H1 (cell line): ENCODE data around the gene NR4A1. TPM values are rescaled to one million over a fixed set of nuclear protein-coding genes. Genes with fewer than 3 reads are reported as not detected.

Experiments
- GABPA ChIP-seq: IDR thresholded peaks from 2 replicates; pipeline ENCODE4 v1.6.1; 2011; ENCODE audit warnings: mild to moderate bottlenecking, low read length, moderate library complexity, borderline replicate concordance; ENCODE audit not compliant: insufficient read depth
- JUND ChIP-seq: IDR thresholded peaks from 2 replicates; pipeline ENCODE4 v1.6.1; 2011; ENCODE audit warnings: mild to moderate bottlenecking, improper control_type of control experiment, low read length
- TAF7 ChIP-seq: optimal IDR thresholded peaks from 2 replicates; pipeline ENCODE3; 2011; ENCODE audit warnings: low read depth, mild to moderate bottlenecking, inconsistent platforms, low read length, moderate library complexity, borderline replicate concordance
- YY1 ChIP-seq: IDR thresholded peaks from 2 replicates; pipeline ENCODE4 v1.6.1; 2011; ENCODE audit warnings: low read depth, mild to moderate bottlenecking, low read length
- polyA plus RNA-seq, 7 experiments: library from polyadenylated mRNA; depleted of rRNA in 3 of 7; stranded (reverse) in 5 of 7; unstranded in 2 of 7; fragments of >200 nt in 5 of 7; fragments of 200-250 nt in 2 of 7; gene quantifications; 1 replicate in 5 of 7; 2 replicates in 1 of 7; 4 replicates in 1 of 7; pipeline versions ENCODE4 v1.2.1 to v1.2.3, GENCODE V29; 2011 to 2013; ENCODE audit warnings: missing spikeins in 2 of 7, mixed read lengths in 2 of 7
- total RNA-seq: library from RNA; stranded (reverse); fragmentation: NEBNext Ultra II Directional; extraction: Animal tissue kit (Norgen Biotek cat#: 25700); gene quantifications from 2 replicates; pipeline ENCODE4 v1.2.1, GENCODE V29; 2021
- TF ChIP-seq, protein P1 (sequence below): fragments of 300-600 bp; sonication (generic); IDR thresholded peaks from 2 replicates; pipeline ENCODE4 v1.7.1; 2012; ENCODE audit warnings: low read length, moderate library complexity, mild to moderate bottlenecking, inconsistent platforms; ENCODE audit not compliant: insufficient replicate concordance

Gene NR4A1
- total and polyA plus RNA-seq, 2 of the 8 experiments (the other 6 are each of a cell fraction or from before 2014, with no cell fraction given): 18.7 to 23.3 TPM

DNA sequence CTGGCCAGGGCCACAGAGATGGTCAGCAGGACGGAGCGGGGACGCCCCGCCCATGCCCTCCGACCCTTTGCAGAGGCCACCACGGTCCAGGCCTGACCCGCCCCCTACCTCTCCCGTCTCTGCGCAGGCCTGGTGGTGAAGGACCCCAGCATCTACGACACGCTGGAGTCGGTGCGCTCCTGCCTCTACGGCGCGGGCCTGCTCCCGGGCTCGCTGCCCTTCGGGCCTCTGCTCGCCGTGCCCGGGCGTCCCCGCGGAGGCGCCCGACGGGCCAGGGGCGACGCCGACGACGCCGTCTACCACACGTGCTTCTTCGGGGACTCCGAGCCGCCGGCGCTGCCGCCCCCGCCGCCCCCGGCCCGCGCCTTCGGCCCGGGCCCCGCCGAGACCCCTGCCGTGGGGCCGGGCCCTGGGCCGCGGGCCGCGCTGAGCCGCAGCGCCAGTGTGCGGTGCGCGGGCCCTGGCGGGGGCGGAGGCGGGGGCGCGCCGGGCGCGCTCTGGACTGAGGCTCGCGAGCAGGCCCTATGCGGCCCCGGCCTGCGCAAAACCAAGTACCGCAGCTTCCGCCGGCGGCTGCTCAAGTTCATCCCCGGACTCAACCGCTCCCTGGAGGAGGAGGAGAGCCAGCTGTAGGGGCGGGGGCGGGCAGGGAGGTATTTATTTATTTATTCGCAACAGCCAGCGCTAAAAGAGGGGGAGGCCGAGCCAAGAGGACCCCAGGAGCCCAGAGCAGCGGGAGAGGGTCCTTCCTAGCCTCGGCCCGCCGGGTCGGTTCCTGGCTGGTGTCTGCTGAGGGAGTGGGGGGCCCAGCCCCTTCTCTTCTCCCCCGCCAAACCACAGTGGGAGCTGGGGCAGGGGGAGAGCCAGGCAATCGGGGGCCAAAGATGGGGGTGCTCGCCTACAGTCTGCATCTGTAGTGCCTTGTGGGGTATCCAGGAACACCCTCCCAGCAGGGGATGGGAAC is 36.4 kb upstream of the NR4A1 start (continued):
- TF ChIP-seq YY1 (no peak), JUND (no peak), TAF7 (no peak), GABPA (no peak)
- TF ChIP-seq, protein P1, sequence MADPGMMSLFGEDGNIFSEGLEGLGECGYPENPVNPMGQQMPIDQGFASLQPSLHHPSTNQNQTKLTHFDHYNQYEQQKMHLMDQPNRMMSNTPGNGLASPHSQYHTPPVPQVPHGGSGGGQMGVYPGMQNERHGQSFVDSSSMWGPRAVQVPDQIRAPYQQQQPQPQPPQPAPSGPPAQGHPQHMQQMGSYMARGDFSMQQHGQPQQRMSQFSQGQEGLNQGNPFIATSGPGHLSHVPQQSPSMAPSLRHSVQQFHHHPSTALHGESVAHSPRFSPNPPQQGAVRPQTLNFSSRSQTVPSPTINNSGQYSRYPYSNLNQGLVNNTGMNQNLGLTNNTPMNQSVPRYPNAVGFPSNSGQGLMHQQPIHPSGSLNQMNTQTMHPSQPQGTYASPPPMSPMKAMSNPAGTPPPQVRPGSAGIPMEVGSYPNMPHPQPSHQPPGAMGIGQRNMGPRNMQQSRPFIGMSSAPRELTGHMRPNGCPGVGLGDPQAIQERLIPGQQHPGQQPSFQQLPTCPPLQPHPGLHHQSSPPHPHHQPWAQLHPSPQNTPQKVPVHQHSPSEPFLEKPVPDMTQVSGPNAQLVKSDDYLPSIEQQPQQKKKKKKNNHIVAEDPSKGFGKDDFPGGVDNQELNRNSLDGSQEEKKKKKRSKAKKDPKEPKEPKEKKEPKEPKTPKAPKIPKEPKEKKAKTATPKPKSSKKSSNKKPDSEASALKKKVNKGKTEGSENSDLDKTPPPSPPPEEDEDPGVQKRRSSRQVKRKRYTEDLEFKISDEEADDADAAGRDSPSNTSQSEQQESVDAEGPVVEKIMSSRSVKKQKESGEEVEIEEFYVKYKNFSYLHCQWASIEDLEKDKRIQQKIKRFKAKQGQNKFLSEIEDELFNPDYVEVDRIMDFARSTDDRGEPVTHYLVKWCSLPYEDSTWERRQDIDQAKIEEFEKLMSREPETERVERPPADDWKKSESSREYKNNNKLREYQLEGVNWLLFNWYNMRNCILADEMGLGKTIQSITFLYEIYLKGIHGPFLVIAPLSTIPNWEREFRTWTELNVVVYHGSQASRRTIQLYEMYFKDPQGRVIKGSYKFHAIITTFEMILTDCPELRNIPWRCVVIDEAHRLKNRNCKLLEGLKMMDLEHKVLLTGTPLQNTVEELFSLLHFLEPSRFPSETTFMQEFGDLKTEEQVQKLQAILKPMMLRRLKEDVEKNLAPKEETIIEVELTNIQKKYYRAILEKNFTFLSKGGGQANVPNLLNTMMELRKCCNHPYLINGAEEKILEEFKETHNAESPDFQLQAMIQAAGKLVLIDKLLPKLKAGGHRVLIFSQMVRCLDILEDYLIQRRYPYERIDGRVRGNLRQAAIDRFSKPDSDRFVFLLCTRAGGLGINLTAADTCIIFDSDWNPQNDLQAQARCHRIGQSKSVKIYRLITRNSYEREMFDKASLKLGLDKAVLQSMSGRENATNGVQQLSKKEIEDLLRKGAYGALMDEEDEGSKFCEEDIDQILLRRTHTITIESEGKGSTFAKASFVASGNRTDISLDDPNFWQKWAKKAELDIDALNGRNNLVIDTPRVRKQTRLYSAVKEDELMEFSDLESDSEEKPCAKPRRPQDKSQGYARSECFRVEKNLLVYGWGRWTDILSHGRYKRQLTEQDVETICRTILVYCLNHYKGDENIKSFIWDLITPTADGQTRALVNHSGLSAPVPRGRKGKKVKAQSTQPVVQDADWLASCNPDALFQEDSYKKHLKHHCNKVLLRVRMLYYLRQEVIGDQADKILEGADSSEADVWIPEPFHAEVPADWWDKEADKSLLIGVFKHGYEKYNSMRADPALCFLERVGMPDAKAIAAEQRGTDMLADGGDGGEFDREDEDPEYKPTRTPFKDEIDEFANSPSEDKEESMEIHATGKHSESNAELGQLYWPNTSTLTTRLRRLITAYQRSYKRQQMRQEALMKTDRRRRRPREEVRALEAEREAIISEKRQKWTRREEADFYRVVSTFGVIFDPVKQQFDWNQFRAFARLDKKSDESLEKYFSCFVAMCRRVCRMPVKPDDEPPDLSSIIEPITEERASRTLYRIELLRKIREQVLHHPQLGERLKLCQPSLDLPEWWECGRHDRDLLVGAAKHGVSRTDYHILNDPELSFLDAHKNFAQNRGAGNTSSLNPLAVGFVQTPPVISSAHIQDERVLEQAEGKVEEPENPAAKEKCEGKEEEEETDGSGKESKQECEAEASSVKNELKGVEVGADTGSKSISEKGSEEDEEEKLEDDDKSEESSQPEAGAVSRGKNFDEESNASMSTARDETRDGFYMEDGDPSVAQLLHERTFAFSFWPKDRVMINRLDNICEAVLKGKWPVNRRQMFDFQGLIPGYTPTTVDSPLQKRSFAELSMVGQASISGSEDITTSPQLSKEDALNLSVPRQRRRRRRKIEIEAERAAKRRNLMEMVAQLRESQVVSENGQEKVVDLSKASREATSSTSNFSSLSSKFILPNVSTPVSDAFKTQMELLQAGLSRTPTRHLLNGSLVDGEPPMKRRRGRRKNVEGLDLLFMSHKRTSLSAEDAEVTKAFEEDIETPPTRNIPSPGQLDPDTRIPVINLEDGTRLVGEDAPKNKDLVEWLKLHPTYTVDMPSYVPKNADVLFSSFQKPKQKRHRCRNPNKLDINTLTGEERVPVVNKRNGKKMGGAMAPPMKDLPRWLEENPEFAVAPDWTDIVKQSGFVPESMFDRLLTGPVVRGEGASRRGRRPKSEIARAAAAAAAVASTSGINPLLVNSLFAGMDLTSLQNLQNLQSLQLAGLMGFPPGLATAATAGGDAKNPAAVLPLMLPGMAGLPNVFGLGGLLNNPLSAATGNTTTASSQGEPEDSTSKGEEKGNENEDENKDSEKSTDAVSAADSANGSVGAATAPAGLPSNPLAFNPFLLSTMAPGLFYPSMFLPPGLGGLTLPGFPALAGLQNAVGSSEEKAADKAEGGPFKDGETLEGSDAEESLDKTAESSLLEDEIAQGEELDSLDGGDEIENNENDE: no peak
